Spleen (tissue), 11 donors: ENCODE measurements around the gene BARX2. TPM values are rescaled to one million over a fixed set of nuclear protein-coding genes. Genes with fewer than 3 reads are reported as not detected.
A peak's percentile ranks its signal among the peaks of the same experiment; 100 is the strongest.

ENCODE experiments used
- DNase-seq: peaks from one replicate; pipeline ENCODE4 v3.0.0-alpha.2; 2020
- H3K27ac ChIP-seq, 8 donors: fragments of 200-600 bp; sonication (generic) in 7 of 8; 1 replicate in 4 of 8; 2 replicates in 4 of 8; pipeline versions ENCODE4 v1.5.0 to v1.8.0; 2016 to 2021; ENCODE audit warnings: inconsistent platforms in 4 of 8, mild to moderate bottlenecking in 4 of 8, moderate library complexity in 1 of 8
- H3K27me3 ChIP-seq, 7 donors: fragments of 200-600 bp; sonication (generic) in 6 of 7; replicated peaks in 1 of 7; 1 replicate in 4 of 7; 2 replicates in 3 of 7; pipeline versions ENCODE4 v1.5.0 to v1.8.0; 2016 to 2021; ENCODE audit warnings: inconsistent platforms in 3 of 7, mild to moderate bottlenecking in 1 of 7
- H3K36me3 ChIP-seq, 6 donors: fragments of 200-600 bp; sonication (generic) in 5 of 6; 1 replicate in 4 of 6; 2 replicates in 2 of 6; pipeline versions ENCODE4 v1.5.0 to v1.8.0; 2016 to 2021; ENCODE audit warnings: inconsistent platforms in 2 of 6
- H3K4me1 ChIP-seq, 6 donors: fragments of 200-600 bp; sonication (generic) in 5 of 6; 1 replicate in 3 of 6; 2 replicates in 3 of 6; pipeline versions ENCODE4 v1.5.0 to v1.8.0; 2016 to 2021; ENCODE audit warnings: inconsistent platforms in 3 of 6
- H3K4me3 ChIP-seq, 8 donors: fragments of 200-600 bp; sonication (generic) in 7 of 8; 1 replicate in 4 of 8; 2 replicates in 4 of 8; pipeline versions ENCODE4 v1.5.0 to v1.8.0; 2016 to 2021; ENCODE audit warnings: inconsistent platforms in 4 of 8, mild to moderate bottlenecking in 4 of 8, moderate library complexity in 2 of 8
- H3K9me3 ChIP-seq, 8 donors: fragments of 200-600 bp; sonication (generic) in 7 of 8; 1 replicate in 4 of 8; 2 replicates in 4 of 8; pipeline versions ENCODE4 v1.5.0 to v1.8.0; 2016 to 2021; ENCODE audit warnings: inconsistent platforms in 4 of 8
- POLR2A ChIP-seq, 3 donors: fragments of 450-650 bp; IDR thresholded peaks; one replicate each; pipeline ENCODE4 v1.5.1; 2017; ENCODE audit warnings: antibody characterized with exemption in 3 of 3, mild to moderate bottlenecking in 1 of 3
- POLR2AphosphoS5 ChIP-seq, 3 donors: sonication (generic); formaldehyde crosslinking; IDR thresholded peaks; one replicate each; pipeline ENCODE4 v1.5.1; 2017; ENCODE audit warnings: antibody characterized with exemption in 3 of 3
- WGBS, 5 donors: extraction: QIAGEN DNeasy Blood & Tissue Kit in 3 of 5; methylation state at CpG; one replicate each; pipeline versions ENCODE4 v1.1.5 to v1.1.7; 2013 to 2018; 5-methylcytosine and 5-hydroxymethylcytosine counted together
- intact Hi-C: fragments of 100-400 bp; cut with DNase I; formaldehyde crosslinking; loops from one replicate; pipeline ENCODE4 v1.15.0; 2023; ENCODE audit warnings: low total_unique reads
- polyA plus RNA-seq, 3 donors: library from polyadenylated mRNA; stranded (reverse); fragments of 200-250 nt; gene quantifications; one replicate each; pipeline ENCODE4 v1.2.1, GENCODE V29; 2013
- total RNA-seq, 7 donors: library from RNA; depleted of rRNA in 3 of 7; stranded (reverse); fragments of >200 nt in 3 of 7; fragmentation: NEBNext Ultra II Directional in 4 of 7; extraction: Animal tissue kit (Norgen Biotek cat#: 25700) in 4 of 7; gene quantifications; one replicate each; pipeline versions ENCODE4 v1.1.0 to v1.2.1, GENCODE V29; 2016 to 2021
- TF ChIP-seq, protein P1 (sequence below), 11 experiments: fragments of 200-600 bp in 7 of 11; fragments of 450-650 bp in 4 of 11; sonication (generic) in 4 of 11; IDR thresholded peaks in 8 of 11; conservative IDR thresholded peaks in 3 of 11; 1 replicate in 7 of 11; 2 replicates in 4 of 11; pipeline versions ENCODE4 v1.4.0 to v1.8.0; 2016 to 2021; ENCODE audit warnings: antibody characterized with exemption in 11 of 11, inconsistent platforms in 4 of 11, mild to moderate bottlenecking in 1 of 11
- donor health status: healthy with polysubstance abuse.
- donor health status: DM: no; HTN: no; CAD: no; lungs with moderate emphysema.
- donor health status: DM: no; HTN: no; CAD: no.
- donor health status: Bipolar disorder and iron deficiency.
- donor health status: healthy.
- donor health status: DM: no; HTN: no; CAD: no.
- donor health status: DM: yes; HTN: yes; CAD: no.

The BARX2 gene
- total and polyA plus RNA-seq, 10 donors, result 0.03 to 0.06 (median 0.04) TPM; not detected in 7

DNA sequence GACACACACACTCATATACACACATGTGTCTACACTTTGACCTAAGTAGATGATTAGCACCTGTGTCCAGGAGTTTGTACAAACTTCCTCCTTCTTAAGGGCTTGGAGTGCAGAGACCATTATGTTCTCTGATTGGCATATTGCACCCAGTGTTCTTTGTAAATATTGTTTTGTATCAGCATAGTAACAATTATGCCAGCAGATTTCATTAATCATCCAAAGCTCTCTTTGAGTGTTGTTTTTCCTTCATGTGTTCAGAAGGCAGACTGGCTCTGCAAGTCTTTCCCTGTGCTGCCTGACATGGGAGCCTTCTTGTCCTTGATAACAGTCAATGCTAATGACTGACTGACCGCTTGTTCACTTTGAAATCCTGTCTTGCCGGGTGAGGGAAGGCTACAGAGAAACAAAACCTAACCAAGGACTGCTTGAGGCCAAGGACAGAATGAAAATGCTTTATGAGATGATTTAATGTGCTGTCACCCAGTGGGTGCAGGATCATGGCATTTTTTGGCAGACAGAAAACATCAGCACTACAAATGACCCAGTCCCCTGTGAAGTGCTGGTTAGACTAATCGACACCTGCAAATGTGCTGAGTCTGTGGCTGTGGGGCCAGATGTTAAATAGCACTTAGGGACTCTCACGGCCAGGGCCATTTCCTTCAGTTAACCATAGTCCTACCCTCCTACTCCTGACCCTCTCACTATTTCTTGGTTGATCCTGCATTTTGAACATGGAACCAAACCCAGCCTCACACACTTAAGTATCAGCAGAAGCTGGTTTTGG, 6.6 kb upstream of the BARX2 start:
- peaks cover 5 to 99% (median 79%) of the 10 kb centered on the region in 7 donors for H3K27me3 ChIP-seq

DNA sequence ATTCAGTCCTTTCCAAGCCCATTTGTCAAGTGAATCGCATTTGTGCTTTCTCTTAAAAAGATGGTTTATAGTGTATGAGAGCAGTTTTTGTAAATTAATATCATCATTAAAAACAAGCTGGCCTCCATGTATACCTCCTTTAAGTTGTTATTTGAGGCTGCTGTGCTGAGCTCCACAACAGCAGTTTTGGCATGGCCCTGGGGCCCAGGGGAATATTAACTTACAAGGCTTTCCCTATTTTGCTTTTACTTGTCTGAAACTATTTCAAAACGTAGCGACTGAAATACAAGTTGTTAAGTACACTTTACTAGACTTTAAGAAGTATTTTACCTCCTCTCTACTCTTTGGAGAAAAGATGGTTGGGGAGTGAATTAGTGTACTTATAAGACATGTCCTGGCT, 4.9 kb upstream of the BARX2 start:
- DNase-seq, result no peak
- peaks cover 24 to 37% (median 33%) of the 10 kb centered on the region in 6 donors for H3K4me1 ChIP-seq
- intact Hi-C loops, result no loop called here
- no peak for TF ChIP-seq POLR2A (IDR thresholded peaks at IDR 0.05)
- TF ChIP-seq, protein P1, sequence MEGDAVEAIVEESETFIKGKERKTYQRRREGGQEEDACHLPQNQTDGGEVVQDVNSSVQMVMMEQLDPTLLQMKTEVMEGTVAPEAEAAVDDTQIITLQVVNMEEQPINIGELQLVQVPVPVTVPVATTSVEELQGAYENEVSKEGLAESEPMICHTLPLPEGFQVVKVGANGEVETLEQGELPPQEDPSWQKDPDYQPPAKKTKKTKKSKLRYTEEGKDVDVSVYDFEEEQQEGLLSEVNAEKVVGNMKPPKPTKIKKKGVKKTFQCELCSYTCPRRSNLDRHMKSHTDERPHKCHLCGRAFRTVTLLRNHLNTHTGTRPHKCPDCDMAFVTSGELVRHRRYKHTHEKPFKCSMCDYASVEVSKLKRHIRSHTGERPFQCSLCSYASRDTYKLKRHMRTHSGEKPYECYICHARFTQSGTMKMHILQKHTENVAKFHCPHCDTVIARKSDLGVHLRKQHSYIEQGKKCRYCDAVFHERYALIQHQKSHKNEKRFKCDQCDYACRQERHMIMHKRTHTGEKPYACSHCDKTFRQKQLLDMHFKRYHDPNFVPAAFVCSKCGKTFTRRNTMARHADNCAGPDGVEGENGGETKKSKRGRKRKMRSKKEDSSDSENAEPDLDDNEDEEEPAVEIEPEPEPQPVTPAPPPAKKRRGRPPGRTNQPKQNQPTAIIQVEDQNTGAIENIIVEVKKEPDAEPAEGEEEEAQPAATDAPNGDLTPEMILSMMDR (IDR thresholded peaks at IDR 0.05 in 8 of 11, conservative IDR thresholded peaks at IDR 0.05 in 3 of 11), result no peak
- H3K9me3 ChIP-seq, result no peaks in the 10 kb centered on the region
- H3K36me3 ChIP-seq, result no peaks in the 10 kb centered on the region
- 77 to 86% (median 84%) methylated on average over 3 of the region's 3 CpGs for WGBS, 5 donors
- no peak overlapping the region for H3K4me3 ChIP-seq
- no peak overlapping the region for H3K27ac ChIP-seq
- peaks cover 5 to 99% (median 81%) of the 10 kb centered on the region in 7 donors for H3K27me3 ChIP-seq

More for the DNA sequence above, 6.6 kb upstream of the BARX2 start:
- no peaks in the 10 kb centered on the region for H3K9me3 ChIP-seq
- intact Hi-C loops, result loop anchor here (10.0 kb wide), 1 partner anchor 386 kb away; no protein-coding TSS in a partner anchor
- H3K36me3 ChIP-seq, result no peaks in the 10 kb centered on the region
- DNase-seq, result no peak
- no peak for TF ChIP-seq POLR2A (IDR thresholded peaks at IDR 0.05)
- no peak overlapping the region for H3K27ac ChIP-seq
- H3K4me1 ChIP-seq, result peaks cover 10 to 24% (median 19%) of the 10 kb centered on the region in 6 donors
- H3K4me3 ChIP-seq, result no peak overlapping the region
- 21 to 34% (median 32%) methylated on average over 4 of the region's 4 CpGs for WGBS, 5 donors

DNA sequence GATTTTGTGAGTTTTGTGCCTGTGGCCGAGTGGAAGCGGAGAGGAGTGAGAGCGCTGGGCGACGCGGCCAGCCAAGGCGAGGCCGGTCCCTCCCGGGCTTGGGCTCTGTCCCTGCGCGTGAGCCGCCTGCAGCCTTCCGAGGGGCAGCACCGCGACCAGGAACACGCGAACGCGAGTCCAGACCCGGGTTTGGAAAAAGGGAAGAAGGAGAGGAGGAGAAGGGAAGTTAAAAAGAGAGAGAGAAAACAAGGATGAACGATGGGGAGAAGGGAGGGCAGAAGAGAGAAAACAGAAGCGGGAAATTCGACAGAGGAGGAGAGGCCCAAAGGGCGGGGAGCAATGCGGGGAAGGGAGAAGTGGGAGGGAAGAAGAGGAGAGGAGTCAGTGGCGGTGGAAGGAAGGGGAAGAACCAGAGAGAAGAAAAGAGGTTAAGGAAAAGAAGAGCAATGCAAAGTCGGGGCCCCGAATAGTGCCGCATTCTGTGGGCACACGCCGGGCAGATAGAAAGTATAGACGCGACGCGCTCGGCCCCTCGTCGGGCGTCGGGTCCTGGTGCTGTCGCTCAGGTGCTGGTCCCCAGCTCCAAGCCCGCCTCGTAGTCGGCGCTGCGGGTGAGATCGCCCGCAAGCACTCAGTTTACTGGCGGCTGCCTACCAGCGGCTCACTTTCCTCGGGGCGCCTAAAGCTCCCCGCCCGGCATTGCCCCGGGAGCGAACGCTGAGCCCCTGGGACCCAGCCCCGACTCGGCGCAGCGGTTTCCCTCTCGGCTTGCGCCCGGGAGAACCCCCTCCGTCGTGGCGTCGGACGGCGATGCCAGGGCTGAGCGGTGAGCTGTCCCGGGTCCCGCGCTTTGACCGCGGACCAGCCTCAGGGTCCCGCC, 2.8 kb upstream of the BARX2 start:
- H3K36me3 ChIP-seq, result no peaks in the 10 kb centered on the region
- H3K4me3 ChIP-seq, result peak overlapping the region; percentile 5 to 64 (median 31)
- TF ChIP-seq, protein P1 (IDR thresholded peaks at IDR 0.05 in 8 of 11, conservative IDR thresholded peaks at IDR 0.05 in 3 of 11), result no peak
- TF ChIP-seq POLR2AphosphoS5 (IDR thresholded peaks at IDR 0.05), result no peak
- no peak for TF ChIP-seq POLR2A (IDR thresholded peaks at IDR 0.05)
- peaks cover 24 to 45% (median 40%) of the 10 kb centered on the region in 6 donors for H3K4me1 ChIP-seq
- WGBS, 5 donors, result 3 to 6% (median 4%) methylated on average over 61 to 77 of the region's 77 CpGs
- intact Hi-C loops, result no loop called here
- H3K27ac ChIP-seq, result no peak overlapping the region
- DNase-seq, result no peak
- H3K9me3 ChIP-seq, result no peaks in the 10 kb centered on the region
- H3K27me3 ChIP-seq, result peaks cover 5 to 100% (median 90%) of the 10 kb centered on the region in 7 donors

DNA sequence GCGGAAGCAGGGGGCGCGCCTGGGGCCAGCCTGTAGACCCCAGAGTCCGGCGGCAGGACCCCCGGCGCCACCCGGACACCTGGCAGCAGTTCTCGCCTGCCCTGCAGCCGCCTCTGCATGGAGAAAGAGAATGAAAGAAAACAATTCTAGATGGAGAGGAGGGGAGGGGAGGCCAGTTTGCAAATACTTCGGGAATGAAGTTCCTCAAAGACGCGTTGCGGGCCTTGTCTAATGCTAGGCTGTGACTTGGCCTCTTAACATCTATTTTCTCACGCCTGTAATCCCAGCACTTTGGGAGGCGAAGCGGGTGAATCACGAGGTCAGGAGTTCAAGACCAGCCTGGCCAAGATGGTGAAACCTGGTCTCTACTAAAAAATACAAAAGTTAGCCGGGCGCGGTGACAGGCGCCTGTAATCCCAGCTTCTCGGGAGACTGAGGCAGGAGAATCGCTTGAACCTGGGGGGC, 2.1 kb upstream of the BARX2 start:
- peaks cover 5 to 100% (median 89%) of the 10 kb centered on the region in 7 donors for H3K27me3 ChIP-seq
- no peak overlapping the region for H3K27ac ChIP-seq
- H3K4me1 ChIP-seq, result peaks cover 24 to 45% (median 40%) of the 10 kb centered on the region in 6 donors
- no peak for DNase-seq
- intact Hi-C loops, result no loop called here
- TF ChIP-seq POLR2A (IDR thresholded peaks at IDR 0.05) (no peak), POLR2AphosphoS5 (IDR thresholded peaks at IDR 0.05) (no peak)
- TF ChIP-seq, protein P1 (IDR thresholded peaks at IDR 0.05 in 8 of 11, conservative IDR thresholded peaks at IDR 0.05 in 3 of 11), result no peak
- H3K9me3 ChIP-seq, result no peaks in the 10 kb centered on the region
- H3K36me3 ChIP-seq, result no peaks in the 10 kb centered on the region
- WGBS, 5 donors, result 3 to 5% (median 5%) methylated on average over 24 of the region's 24 CpGs
- H3K4me3 ChIP-seq, result peak overlapping the region; percentile 5 to 64 (median 31)
